Fibroblast of lung (primary cell): ENCODE data around the gene SETBP1.

Source experiments
- CTCF ChIP-seq, 2 donors: IDR thresholded peaks in 1 of 2; conservative IDR thresholded peaks in 1 of 2; 1 replicate in 1 of 2; 2 replicates in 1 of 2; pipeline ENCODE4 v1.5.1; 2011 to 2012; ENCODE audit warnings: low read length in 2 of 2, control low read depth in 1 of 2, inconsistent platforms in 1 of 2, low read depth in 1 of 2, mild to moderate bottlenecking in 1 of 2
- EZH2 ChIP-seq: IDR thresholded peaks from 2 replicates; pipeline ENCODE4 v1.5.1; 2012; ENCODE audit warnings: low read length, control low read depth, mild to moderate bottlenecking; ENCODE audit errors: missing control alignments

- no peak for TF ChIP-seq CTCF (conservative IDR thresholded peaks at IDR 0.05 in 1 of 2, IDR thresholded peaks at IDR 0.05 in 1 of 2; ENCODE audit: low read depth in 1 of 2, low read length in 2 of 2)
- TF ChIP-seq EZH2 = no peak
These were observed 21.9 kb downstream of the SETBP1 start for GRCh38 chr18:44702594-44702993.
